ENCODE measurements around the gene RAVER1. TPM values are rescaled to one million over a fixed set of nuclear protein-coding genes. Genes with fewer than 3 reads are reported as not detected.

RAVER1 gene
- total RNA-seq, 1 donor from 2014 or later: 51.8 TPM

GRCh38 chr19:10291554-10292205 is 41.6 kb downstream of the RAVER1 start:
- no peak for DNase-seq (ENCODE audit: low spot score in 2 of 2)
- intact Hi-C loops (cut with DNase I): no loop called here
- Histone ChIP-seq H3K4me1 (peaks cover 9 to 34% of the 10 kb centered on the region in 2 donors), H3K27ac (no peak overlapping the region), H3K27me3 (peaks cover 19% of the 10 kb centered on the region), H3K4me3 (peak overlapping the region; percentile 43 to 62), H3K36me3 (no peaks in the 10 kb centered on the region), H3K9me3 (no peaks in the 10 kb centered on the region)
- no peak for TF ChIP-seq CTCF (IDR thresholded peaks at IDR 0.05)

DNA sequence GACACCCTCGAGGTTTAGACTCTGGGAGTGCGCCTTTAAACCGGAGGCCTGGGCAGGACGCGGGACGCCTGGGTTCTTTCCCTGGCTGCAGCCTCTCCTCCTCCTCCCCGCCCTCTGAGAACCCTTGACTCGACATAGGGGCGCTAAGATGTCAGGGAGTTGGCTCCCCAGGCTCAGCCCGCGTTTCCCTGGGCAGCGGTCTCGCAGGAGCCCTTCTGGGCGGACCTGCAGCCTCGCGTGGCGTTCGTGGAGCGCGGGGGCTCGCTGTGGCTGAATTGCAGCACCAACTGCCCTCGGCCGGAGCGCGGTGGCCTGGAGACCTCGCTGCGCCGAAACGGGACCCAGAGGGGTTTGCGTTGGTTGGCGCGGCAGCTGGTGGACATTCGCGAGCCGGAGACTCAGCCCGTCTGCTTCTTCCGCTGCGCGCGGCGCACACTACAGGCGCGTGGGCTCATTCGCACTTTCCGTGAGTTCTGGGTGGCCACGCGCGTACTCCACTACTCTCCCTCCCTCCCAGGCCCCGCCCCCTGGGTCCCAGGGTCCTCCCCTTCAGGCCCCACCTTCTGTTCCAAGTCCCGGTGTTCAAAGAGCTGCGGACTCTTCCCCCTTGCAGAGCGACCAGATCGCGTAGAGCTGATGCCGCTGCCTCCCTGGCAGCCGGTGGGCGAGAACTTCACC is 42.3 kb downstream of the RAVER1 start:
- Histone ChIP-seq H3K36me3 (no peaks in the 10 kb centered on the region), H3K27me3 (peaks cover 19% of the 10 kb centered on the region), H3K4me1 (peaks cover 9 to 34% of the 10 kb centered on the region in 2 donors), H3K9me3 (no peaks in the 10 kb centered on the region), H3K4me3 (peak overlapping the region; percentile 43 to 62), H3K27ac (no peak overlapping the region)
- intact Hi-C loops (cut with DNase I): no loop called here
- no peak for DNase-seq (ENCODE audit: low spot score in 2 of 2)
- no peak for TF ChIP-seq CTCF (IDR thresholded peaks at IDR 0.05)

DNA sequence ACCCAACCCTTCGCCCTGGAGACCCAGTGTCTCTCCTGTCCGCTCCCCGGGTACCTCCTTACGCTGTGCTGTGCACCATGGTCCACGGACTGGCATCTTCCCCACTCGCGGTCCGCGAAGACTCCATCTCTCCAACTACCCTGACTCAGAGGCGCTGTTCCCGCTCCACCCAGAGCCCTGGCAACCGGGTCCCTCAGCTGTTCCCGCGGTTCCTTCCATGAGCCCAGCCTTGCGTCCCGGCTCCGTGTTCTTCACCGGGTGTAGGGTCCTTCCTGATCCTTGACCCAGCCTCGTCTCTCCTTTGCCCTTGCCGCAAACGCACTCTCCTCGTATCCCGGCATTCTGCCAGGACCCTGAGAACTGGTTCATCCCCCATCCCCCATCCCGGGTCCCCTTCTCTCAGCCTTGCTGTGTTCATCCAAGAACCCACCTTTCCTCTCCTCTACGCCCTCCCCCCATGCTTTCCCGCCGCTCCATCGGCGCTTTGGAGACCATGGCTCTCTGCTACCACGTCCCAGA is 42.9 kb downstream of the RAVER1 start:
- H3K9me3 ChIP-seq: no peaks in the 10 kb centered on the region
- DNase-seq (ENCODE audit: low spot score in 2 of 2): no peak
- H3K27me3 ChIP-seq: peaks cover 17% of the 10 kb centered on the region
- no peak for TF ChIP-seq CTCF (IDR thresholded peaks at IDR 0.05)
- no peaks in the 10 kb centered on the region for H3K36me3 ChIP-seq
- peak overlapping the region; percentile 43 to 62 for H3K4me3 ChIP-seq
- H3K4me1 ChIP-seq: peaks cover 9 to 34% of the 10 kb centered on the region in 2 donors
- intact Hi-C loops (cut with DNase I): no loop called here
- no peak overlapping the region for H3K27ac ChIP-seq

GRCh38 chr19:10289836-10290356 is 43.4 kb downstream of the RAVER1 start, which contains the start of gene ICAM5:
Gene ICAM5 (plus strand): TSS chr19:10289952. CDS start chr19:10290044, 92 bp downstream.
- H3K36me3 ChIP-seq: no peaks in the 10 kb centered on the region
- peaks cover 9 to 34% of the 10 kb centered on the region in 2 donors for H3K4me1 ChIP-seq
- H3K27me3 ChIP-seq: peaks cover 13% of the 10 kb centered on the region
- no peak for DNase-seq (ENCODE audit: low spot score in 2 of 2)
- no peak within 1 kb of the TSS for H3K27ac ChIP-seq
- no peak for TF ChIP-seq CTCF (IDR thresholded peaks at IDR 0.05)
- peak within 1 kb of the TSS; percentile 43 to 62 for H3K4me3 ChIP-seq
- intact Hi-C loops (cut with DNase I): no loop called here
- no peaks in the 10 kb centered on the region for H3K9me3 ChIP-seq

DNA sequence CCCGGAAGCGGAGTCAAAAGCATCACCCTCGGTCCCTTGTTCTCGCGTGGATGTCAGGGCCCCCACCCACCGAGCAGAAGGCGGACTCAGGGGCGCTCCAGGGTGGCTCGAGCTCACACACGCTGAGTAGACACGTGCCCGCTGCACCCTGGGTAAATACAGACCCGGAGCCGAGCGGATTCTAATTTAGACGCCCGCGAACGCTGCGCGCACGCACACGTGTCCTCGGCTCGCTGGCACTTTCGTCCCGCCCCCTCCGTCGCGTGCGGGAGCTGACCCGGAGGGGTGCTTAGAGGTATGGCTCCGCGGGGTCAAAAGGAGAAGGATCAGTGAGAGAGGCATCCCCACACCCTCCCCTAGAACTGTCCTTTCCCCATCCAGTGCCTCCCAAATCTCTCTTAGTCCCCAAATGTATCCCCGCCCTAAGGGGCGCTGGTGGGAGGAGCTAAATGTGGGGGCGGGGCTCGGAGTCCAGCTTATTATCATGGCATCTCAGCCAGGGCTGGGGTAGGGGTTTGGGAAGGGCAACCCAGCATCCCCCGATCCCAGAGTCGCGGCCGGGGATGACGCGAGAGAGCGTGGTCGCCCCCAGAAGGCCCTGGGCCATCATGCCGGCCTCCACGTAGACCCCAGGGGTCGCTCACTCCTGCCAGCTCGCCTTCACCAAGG is 44.0 kb downstream of the RAVER1 start:
- intact Hi-C loops (cut with DNase I): no loop called here
- TF ChIP-seq CTCF (IDR thresholded peaks at IDR 0.05): no peak
- peaks cover 9 to 34% of the 10 kb centered on the region in 2 donors for H3K4me1 ChIP-seq
- H3K9me3 ChIP-seq: no peaks in the 10 kb centered on the region
- H3K36me3 ChIP-seq: peaks cover 0 to 4% of the 10 kb centered on the region in 2 donors
- peaks cover 13% of the 10 kb centered on the region for H3K27me3 ChIP-seq
- H3K4me3 ChIP-seq: peak overlapping the region; percentile 31 to 62
- no peak overlapping the region for H3K27ac ChIP-seq
- DNase-seq (ENCODE audit: low spot score in 2 of 2): no peak
